RWPE2 (cell line): Measurements from ENCODE around the gene MTMR2.
A peak's percentile ranks its signal among the peaks of the same experiment; 100 is the strongest.

Experiments
- ATAC-seq: fragments of 200-7000 bp; cut with Tn5 transposase; 3 replicates; pipeline ENCODE4 v1.9.1; 2021; ENCODE audit warnings: low read depth
- DNase-seq: peaks from one replicate; pipeline ENCODE4 v3.0.0-alpha.2; 2020; ENCODE audit warnings: low spot score
- H3K27ac ChIP-seq: fragments of 450-650 bp; 2 replicates; pipeline ENCODE4 v1.5.1; 2017; ENCODE audit warnings: mild to moderate bottlenecking; ENCODE audit not compliant: poor library complexity, severe bottlenecking
- H3K27me3 ChIP-seq: fragments of 250-450 bp; sonication (Bioruptor Pico); 2 replicates; pipeline ENCODE4 v1.5.1; 2021; ENCODE audit warnings: mild to moderate bottlenecking, moderate library complexity; ENCODE audit not compliant: insufficient read depth, poor library complexity, severe bottlenecking
- H3K36me3 ChIP-seq: fragments of 250-450 bp; sonication (Bioruptor Pico); 2 replicates; pipeline ENCODE4 v1.5.1; 2020; ENCODE audit warnings: low read depth, mild to moderate bottlenecking, moderate library complexity
- H3K4me1 ChIP-seq: fragments of 250-450 bp; sonication (Bioruptor Pico); 2 replicates; pipeline ENCODE4 v1.5.1; 2021; ENCODE audit warnings: mild to moderate bottlenecking, moderate library complexity; ENCODE audit not compliant: insufficient read depth, poor library complexity, severe bottlenecking
- H3K4me3 ChIP-seq: fragments of 250-450 bp; sonication (Bioruptor Pico); 2 replicates; pipeline ENCODE4 v1.5.1; 2021; ENCODE audit warnings: mild to moderate bottlenecking, moderate library complexity; ENCODE audit not compliant: severe bottlenecking
- H3K9me3 ChIP-seq: fragments of 250-450 bp; sonication (Bioruptor Pico); 2 replicates; pipeline ENCODE4 v1.5.1; 2021; ENCODE audit warnings: mild to moderate bottlenecking, moderate library complexity; ENCODE audit not compliant: severe bottlenecking
- CTCF ChIP-seq: fragments of 450-650 bp; IDR thresholded peaks from one replicate; pipeline ENCODE4 v1.5.1; 2017; ENCODE audit warnings: mild to moderate bottlenecking, moderate library complexity; ENCODE audit not compliant: poor library complexity, severe bottlenecking

Gene MTMR2

GRCh38 chr11:95917193-95918036, 6.5 kb downstream of the MTMR2 start:
- TF ChIP-seq CTCF: no peak
- Histone ChIP-seq H3K36me3 (no peaks in the 10 kb centered on the region), H3K27me3 (no peaks in the 10 kb centered on the region), H3K9me3 (no peaks in the 10 kb centered on the region), H3K4me3 (no peak overlapping the region), H3K4me1 (peaks cover 37% of the 10 kb centered on the region), H3K27ac (peak overlapping the region; percentile 34)
- DNase-seq (no peak), ATAC-seq (peak; percentile 75)

DNA sequence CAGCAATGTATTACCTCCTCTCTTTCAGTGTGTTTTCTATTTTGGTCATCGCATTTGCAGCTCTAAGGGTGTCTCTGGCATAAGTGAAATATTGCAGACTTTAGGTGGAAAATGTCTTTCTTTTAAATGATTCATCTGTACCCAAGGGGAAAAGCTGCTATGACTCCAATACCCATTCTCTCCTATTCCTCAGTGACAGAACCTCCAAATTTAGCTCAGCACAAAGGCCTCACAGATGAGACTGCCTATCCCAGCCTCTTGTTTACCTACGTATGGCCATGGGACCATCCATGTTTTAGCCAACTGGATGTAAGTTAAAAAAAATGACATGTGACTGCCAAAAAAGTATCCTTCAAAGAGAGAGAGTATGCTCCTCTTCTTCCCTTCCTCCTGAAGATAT, 7.9 kb downstream of the MTMR2 start:
- Histone ChIP-seq H3K27me3 (no peaks in the 10 kb centered on the region), H3K4me1 (peaks cover 36% of the 10 kb centered on the region), H3K4me3 (no peak overlapping the region), H3K36me3 (no peaks in the 10 kb centered on the region), H3K27ac (no peak overlapping the region), H3K9me3 (no peaks in the 10 kb centered on the region)
- no peak for DNase-seq
- ATAC-seq: no peak
- TF ChIP-seq CTCF: no peak

- Histone ChIP-seq H3K9me3 (no peaks in the 10 kb centered on the region), H3K27me3 (no peaks in the 10 kb centered on the region), H3K4me1 (peaks cover 36% of the 10 kb centered on the region), H3K27ac (no peak overlapping the region), H3K4me3 (no peak overlapping the region), H3K36me3 (no peaks in the 10 kb centered on the region)
- no peak for TF ChIP-seq CTCF
- DNase-seq: no peak
- ATAC-seq: no peak
Observed at GRCh38 chr11:95915051-95915450, 8.9 kb downstream of the MTMR2 start.

- Histone ChIP-seq H3K27me3 (no peaks in the 10 kb centered on the region), H3K4me3 (no peak overlapping the region), H3K9me3 (no peaks in the 10 kb centered on the region), H3K4me1 (peaks cover 36% of the 10 kb centered on the region), H3K36me3 (no peaks in the 10 kb centered on the region), H3K27ac (peak overlapping the region; percentile 50)
- no peak for TF ChIP-seq CTCF
- DNase-seq (no peak), ATAC-seq (no peak)
Observed at GRCh38 chr11:95913830-95914615, 9.9 kb downstream of the MTMR2 start.
